ENCODE measurements around the gene TAS2R60. TPM values are rescaled to one million over a fixed set of nuclear protein-coding genes. Genes with fewer than 3 reads are reported as not detected.

The TAS2R60 gene
- total RNA-seq, 1 donor from 2014 or later: not detected

- Histone ChIP-seq H3K4me3 (ENCODE audit: low read depth, low read length) (no peak overlapping the region), H3K36me3 (ENCODE audit: control insufficient read depth, insufficient read depth, low read length) (no peaks in the 10 kb centered on the region), H3K27me3 (ENCODE audit: control insufficient read depth, insufficient read depth, low read length) (no peaks in the 10 kb centered on the region)
- TF ChIP-seq CTCF (IDR thresholded peaks at IDR 0.05; ENCODE audit: insufficient read depth, low read length, poor library complexity, severe bottlenecking): no peak
- no peak for DNase-seq (ENCODE audit: low read depth)
Observed at GRCh38 chr7:143426479-143427142, 16.6 kb upstream of the TAS2R60 start.

GRCh38 chr7:143429770-143430698 is 13.2 kb upstream of the TAS2R60 start:
- no peaks in the 10 kb centered on the region for H3K36me3 ChIP-seq (ENCODE audit: control insufficient read depth, insufficient read depth, low read length)
- no peak for DNase-seq (ENCODE audit: low read depth)
- H3K27me3 ChIP-seq (ENCODE audit: control insufficient read depth, insufficient read depth, low read length): no peaks in the 10 kb centered on the region
- no peak overlapping the region for H3K4me3 ChIP-seq (ENCODE audit: low read depth, low read length)
- no peak for TF ChIP-seq CTCF (IDR thresholded peaks at IDR 0.05; ENCODE audit: insufficient read depth, low read length, poor library complexity, severe bottlenecking)

- no peak for DNase-seq (ENCODE audit: low read depth)
- TF ChIP-seq CTCF (IDR thresholded peaks at IDR 0.05; ENCODE audit: insufficient read depth, low read length, poor library complexity, severe bottlenecking): no peak
- H3K36me3 ChIP-seq (ENCODE audit: control insufficient read depth, insufficient read depth, low read length): no peaks in the 10 kb centered on the region
- no peaks in the 10 kb centered on the region for H3K27me3 ChIP-seq (ENCODE audit: control insufficient read depth, insufficient read depth, low read length)
- no peak overlapping the region for H3K4me3 ChIP-seq (ENCODE audit: low read depth, low read length)
Observed at GRCh38 chr7:143431109-143431508, 12.1 kb upstream of the TAS2R60 start.

- H3K36me3 ChIP-seq (ENCODE audit: control insufficient read depth, insufficient read depth, low read length): no peaks in the 10 kb centered on the region
- no peak for TF ChIP-seq CTCF (IDR thresholded peaks at IDR 0.05; ENCODE audit: insufficient read depth, low read length, poor library complexity, severe bottlenecking)
- H3K27me3 ChIP-seq (ENCODE audit: control insufficient read depth, insufficient read depth, low read length): no peaks in the 10 kb centered on the region
- no peak for DNase-seq (ENCODE audit: low read depth)
- H3K4me3 ChIP-seq (ENCODE audit: low read depth, low read length): no peak overlapping the region
Observed at GRCh38 chr7:143433759-143434158, 9.5 kb upstream of the TAS2R60 start.

GRCh38 chr7:143434660-143435059 is 8.6 kb upstream of the TAS2R60 start:
- Histone ChIP-seq H3K36me3 (ENCODE audit: control insufficient read depth, insufficient read depth, low read length) (no peaks in the 10 kb centered on the region), H3K4me3 (ENCODE audit: low read depth, low read length) (no peak overlapping the region), H3K27me3 (ENCODE audit: control insufficient read depth, insufficient read depth, low read length) (no peaks in the 10 kb centered on the region)
- no peak for DNase-seq (ENCODE audit: low read depth)
- no peak for TF ChIP-seq CTCF (IDR thresholded peaks at IDR 0.05; ENCODE audit: insufficient read depth, low read length, poor library complexity, severe bottlenecking)
